ENCODE measurements around the gene SLC12A2. TPM values are rescaled to one million over a fixed set of nuclear protein-coding genes. Genes with fewer than 3 reads are reported as not detected.
A peak's percentile ranks its signal among the peaks of the same experiment; 100 is the strongest.

Gene SLC12A2
- polyA plus RNA-seq: 1 to 10 TPM; 2.9 to 7.0 (median 5.0) TPM

DNA sequence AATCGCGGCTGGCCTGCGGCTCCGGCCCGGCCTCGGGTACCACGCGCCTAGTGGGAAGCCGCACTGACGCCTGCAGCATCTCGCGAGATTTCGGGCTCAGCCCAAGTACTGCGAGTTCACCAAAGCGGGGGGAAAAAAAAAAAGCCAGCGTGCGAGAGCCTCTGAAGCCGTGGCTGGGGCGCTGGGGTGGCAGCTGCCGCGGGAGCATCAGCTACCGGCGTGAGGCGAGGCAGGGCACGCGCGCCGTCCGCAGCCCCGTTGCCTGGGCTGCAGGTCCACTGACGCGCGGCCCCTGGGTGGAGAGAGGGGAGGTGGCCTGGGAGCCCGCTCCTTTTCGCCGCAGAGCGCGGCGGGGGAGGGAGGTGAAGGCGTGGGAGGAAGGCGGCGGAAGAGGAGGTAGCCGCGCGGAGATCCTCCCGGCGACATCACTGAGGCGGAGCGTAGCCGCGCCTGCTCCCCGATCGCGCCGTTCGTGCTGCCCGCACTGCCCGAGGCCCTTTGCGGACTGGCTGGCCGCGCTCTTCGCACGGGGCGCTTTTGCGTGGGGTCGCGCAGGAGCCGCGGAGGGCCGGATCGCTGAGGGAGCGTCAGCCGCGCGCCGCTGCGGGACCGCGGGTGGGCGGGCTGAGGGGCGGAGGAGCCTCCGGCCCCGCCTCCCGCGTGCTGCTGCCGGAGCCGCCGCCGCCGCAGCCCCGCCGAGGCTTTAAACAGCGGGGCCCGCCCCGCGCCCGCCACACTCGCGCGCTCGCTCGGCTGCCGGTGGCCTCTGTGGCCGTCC lies at the start of gene SLC12A2:
Gene SLC12A2, plus strand, starts transcription at position 734 of the 778 bp plus-strand sequence. CDS start 189 bp downstream, outside the sequence.
- peaks cover 11 to 15% (median 13%) of the 10 kb centered on the region in 3 donors for H3K27me3 Mint-ChIP-seq (ENCODE audit: low read depth in 3 of 3)
- H3K27ac Mint-ChIP-seq: peak within 1 kb of the TSS; percentile 94 to 99 (median 96)
- DNase-seq: peak; percentile 94 to 98 (median 96)
- peak within 1 kb of the TSS; percentile 92 to 95 (median 93) for H3K4me3 Mint-ChIP-seq
- peaks cover 41 to 62% of the 10 kb centered on the region in 2 donors for H3K4me1 Mint-ChIP-seq
- peaks cover 0 to 4% (median 0%) of the 10 kb centered on the region in 3 donors for H3K36me3 Mint-ChIP-seq
- no peaks in the 10 kb centered on the region for H3K9me3 Mint-ChIP-seq

DNA sequence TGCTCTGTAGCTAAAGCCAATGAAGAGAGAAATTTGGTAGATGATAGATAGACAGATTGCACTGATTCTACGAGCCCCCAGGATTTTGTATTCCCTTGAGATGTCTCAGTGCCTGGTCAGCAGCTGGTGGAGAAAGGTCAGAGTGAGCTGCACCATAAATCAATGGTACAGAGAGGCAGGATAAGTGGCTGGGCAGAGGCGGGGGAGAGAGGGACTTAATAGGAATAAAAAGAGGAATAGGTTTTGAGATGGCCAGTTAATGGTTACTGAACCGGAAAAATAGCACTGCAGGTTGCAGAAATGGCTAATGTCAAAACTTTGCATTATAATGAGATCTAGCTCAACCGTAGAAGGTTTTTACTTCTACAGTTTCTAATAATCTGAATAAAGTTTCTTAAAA lies 47.9 kb upstream of the SLC12A2 start:
- no peak overlapping the region for H3K4me3 Mint-ChIP-seq
- no peak for DNase-seq
- peaks cover 0 to 2% (median 0%) of the 10 kb centered on the region in 3 donors for H3K27me3 Mint-ChIP-seq (ENCODE audit: low read depth in 3 of 3)
- peaks cover 0 to 1% (median 0%) of the 10 kb centered on the region in 6 donors for H3K9me3 Mint-ChIP-seq
- peaks cover 2 to 10% (median 7%) of the 10 kb centered on the region in 3 donors for H3K36me3 Mint-ChIP-seq
- H3K27ac Mint-ChIP-seq: peak overlapping the region in 1 of 6 donors; percentile 6
- peaks cover 4 to 8% of the 10 kb centered on the region in 2 donors for H3K4me1 Mint-ChIP-seq

DNA sequence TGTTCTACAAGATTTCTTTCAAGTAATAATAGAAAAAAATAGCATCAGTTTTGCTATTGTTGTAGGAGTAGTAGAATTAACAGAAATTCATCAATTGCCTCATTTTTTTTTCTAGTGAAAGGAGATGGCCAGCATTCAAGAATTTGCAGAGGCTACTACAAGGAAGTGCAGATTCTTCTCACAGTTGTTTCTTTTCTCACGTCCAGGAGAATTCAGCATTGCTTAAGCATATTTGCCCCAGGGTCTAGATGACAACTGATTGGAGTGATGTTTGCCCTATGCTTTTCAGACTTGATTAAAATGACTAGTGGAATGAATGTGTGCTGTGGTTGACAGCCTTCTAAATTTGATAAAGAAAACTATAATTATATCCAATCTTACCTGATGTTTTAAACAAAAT lies 46.6 kb upstream of the SLC12A2 start:
- Mint-ChIP-seq H3K4me3 (no peak overlapping the region), H3K36me3 (peaks cover 0 to 8% (median 6%) of the 10 kb centered on the region in 3 donors), H3K27ac (no peak overlapping the region), H3K27me3 (ENCODE audit: low read depth in 3 of 3) (peaks cover 0 to 2% (median 0%) of the 10 kb centered on the region in 3 donors), H3K9me3 (no peaks in the 10 kb centered on the region), H3K4me1 (peaks cover 4 to 8% of the 10 kb centered on the region in 2 donors)
- DNase-seq: no peak

DNA sequence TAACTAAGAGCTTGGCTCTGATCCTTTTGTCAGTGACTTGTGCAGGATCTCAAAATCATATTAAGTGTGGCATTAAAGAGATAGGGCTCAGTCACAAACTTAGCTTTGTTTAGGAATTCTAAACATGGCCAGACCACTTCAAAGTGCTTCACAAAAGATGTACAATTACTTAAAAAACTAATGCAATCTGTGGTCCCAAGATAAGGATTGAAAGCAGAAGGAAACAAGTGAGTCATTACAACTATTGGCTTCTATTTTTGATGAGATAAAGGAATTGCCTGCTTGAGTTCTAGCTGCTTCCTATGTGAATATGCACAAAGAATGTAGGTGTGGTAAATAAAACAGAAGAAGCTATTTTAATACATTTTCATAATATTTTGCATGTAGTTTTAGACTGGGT lies 44.9 kb upstream of the SLC12A2 start:
- H3K27me3 Mint-ChIP-seq (ENCODE audit: low read depth in 3 of 3): peaks cover 0 to 2% (median 0%) of the 10 kb centered on the region in 3 donors
- no peak for DNase-seq
- no peaks in the 10 kb centered on the region for H3K9me3 Mint-ChIP-seq
- peaks cover 1 to 3% of the 10 kb centered on the region in 2 donors for H3K4me1 Mint-ChIP-seq
- peaks cover 0 to 7% (median 6%) of the 10 kb centered on the region in 3 donors for H3K36me3 Mint-ChIP-seq
- H3K27ac Mint-ChIP-seq: no peak overlapping the region
- H3K4me3 Mint-ChIP-seq: no peak overlapping the region

DNA sequence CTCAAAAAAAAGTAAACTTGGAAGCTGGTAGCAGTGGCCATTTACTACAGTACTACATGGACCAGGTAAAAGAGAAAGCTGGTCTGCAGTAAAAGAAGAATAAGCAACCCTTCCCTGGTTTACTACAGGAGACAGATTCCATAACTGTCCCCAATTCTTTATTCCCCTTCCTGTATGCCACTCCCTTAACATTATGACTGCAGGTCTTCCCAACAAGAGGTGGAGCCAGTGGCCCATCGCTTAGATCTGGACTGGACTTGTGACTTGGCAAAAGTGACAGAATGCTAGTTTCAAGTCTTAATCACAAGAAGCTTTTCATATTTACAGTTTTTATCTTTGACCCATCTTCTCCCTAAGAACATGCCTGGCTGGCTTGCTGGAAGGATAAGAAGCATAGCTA lies 42.6 kb upstream of the SLC12A2 start:
- H3K27ac Mint-ChIP-seq: no peak overlapping the region
- peaks cover 0 to 9% (median 5%) of the 10 kb centered on the region in 3 donors for H3K36me3 Mint-ChIP-seq
- H3K4me1 Mint-ChIP-seq: peaks cover 0 to 2% of the 10 kb centered on the region in 2 donors
- no peaks in the 10 kb centered on the region for H3K9me3 Mint-ChIP-seq
- no peak for DNase-seq
- no peaks in the 10 kb centered on the region for H3K27me3 Mint-ChIP-seq (ENCODE audit: low read depth in 3 of 3)
- no peak overlapping the region for H3K4me3 Mint-ChIP-seq

DNA sequence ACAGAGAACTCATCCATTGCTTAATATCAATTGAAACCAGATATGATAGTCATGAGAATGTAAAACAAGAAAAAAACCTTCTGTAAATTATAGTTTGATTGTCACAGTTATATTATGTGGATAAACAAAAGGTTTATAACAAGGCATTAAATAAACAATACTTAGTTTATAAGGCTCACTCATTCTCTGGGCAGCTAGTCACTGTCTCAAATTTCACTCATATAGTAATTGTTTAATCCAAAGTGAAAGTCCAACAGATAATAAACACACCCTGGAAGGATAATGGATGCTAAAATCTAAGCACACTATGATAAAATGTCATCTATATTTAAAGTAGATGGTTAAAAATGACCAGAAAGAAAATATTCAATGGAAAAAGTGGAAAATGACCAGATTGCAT lies 30.8 kb upstream of the SLC12A2 start:
- no peak overlapping the region for H3K27ac Mint-ChIP-seq
- H3K36me3 Mint-ChIP-seq: peaks cover 18 to 29% (median 18%) of the 10 kb centered on the region in 3 donors
- H3K27me3 Mint-ChIP-seq (ENCODE audit: low read depth in 3 of 3): peaks cover 0 to 2% (median 0%) of the 10 kb centered on the region in 3 donors
- H3K4me3 Mint-ChIP-seq: no peak overlapping the region
- no peaks in the 10 kb centered on the region for H3K4me1 Mint-ChIP-seq
- DNase-seq: no peak
- no peaks in the 10 kb centered on the region for H3K9me3 Mint-ChIP-seq

DNA sequence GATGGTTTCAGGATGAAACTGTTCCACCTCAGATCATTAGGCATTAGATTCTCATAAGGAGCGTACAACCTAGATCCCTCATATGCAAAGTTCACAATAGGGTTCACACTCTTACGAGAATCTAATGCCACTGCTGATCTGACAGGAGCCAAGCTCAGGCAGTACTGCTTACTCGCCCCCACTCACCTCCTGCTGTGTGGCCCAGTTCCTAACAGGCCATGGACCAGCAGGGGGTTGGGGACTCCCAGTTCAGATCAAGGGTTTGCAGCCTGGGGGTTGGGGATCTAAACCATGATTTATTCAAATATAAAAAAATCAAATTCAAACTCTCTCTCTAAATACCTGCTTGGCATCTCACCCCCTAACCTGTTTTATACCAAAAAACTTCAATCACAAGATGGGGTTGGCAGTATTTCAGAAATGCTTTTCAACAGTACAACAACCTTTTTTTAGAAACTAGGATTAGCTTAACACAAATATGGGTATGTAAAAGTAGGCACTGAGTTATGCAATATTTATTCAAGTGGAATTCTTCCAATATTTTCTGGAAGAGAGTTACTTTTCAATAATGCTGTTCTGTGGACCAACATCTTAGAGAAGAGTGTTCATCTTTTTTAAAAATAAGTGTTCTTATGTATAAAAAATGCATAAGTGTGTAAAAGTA lies 30.1 kb upstream of the SLC12A2 start:
- Mint-ChIP-seq H3K9me3 (no peaks in the 10 kb centered on the region), H3K4me3 (no peak overlapping the region), H3K27ac (no peak overlapping the region), H3K4me1 (no peaks in the 10 kb centered on the region), H3K36me3 (peaks cover 21 to 28% (median 23%) of the 10 kb centered on the region in 3 donors), H3K27me3 (ENCODE audit: low read depth in 3 of 3) (peaks cover 0 to 2% (median 0%) of the 10 kb centered on the region in 3 donors)
- DNase-seq: no peak

DNA sequence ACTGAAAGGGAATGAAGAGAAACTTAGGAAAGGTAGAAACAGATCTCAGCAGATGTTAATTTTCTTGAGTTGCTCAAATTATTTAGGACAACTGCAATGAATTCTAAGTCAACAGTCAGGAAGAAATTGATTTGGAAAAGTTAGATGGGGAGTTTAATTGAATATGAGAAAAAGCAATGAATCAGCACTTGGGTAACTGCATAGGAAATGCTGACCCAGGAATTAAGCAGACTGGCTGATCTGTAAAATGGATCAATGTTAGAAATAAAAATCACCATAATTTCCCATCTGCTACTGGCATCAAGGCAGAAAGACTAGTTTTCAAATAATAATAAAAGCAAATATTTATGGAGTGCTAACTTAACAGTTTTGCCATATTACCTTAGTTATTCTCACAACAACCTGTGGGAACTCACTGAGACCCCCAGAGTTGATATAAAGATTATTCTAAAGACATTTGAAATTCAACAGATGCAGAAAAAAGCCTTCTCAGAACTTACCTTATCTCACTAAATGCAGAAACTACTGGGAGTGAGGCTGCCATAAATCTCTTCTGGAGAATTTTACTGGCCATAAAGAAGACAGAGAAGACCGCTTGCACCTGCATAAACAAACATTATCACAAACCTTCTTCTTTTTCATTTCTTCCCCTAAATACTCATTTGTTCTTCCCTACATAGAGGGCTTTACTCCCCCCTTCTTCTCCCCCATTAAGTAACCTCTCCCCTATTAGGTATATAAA lies 22.8 kb upstream of the SLC12A2 start:
- Mint-ChIP-seq H3K9me3 (no peaks in the 10 kb centered on the region), H3K27ac (no peak overlapping the region), H3K4me3 (no peak overlapping the region), H3K36me3 (peaks cover 7 to 27% (median 14%) of the 10 kb centered on the region in 3 donors), H3K4me1 (no peaks in the 10 kb centered on the region), H3K27me3 (ENCODE audit: low read depth in 3 of 3) (peaks cover 0 to 2% (median 0%) of the 10 kb centered on the region in 3 donors)
- no peak for DNase-seq

DNA sequence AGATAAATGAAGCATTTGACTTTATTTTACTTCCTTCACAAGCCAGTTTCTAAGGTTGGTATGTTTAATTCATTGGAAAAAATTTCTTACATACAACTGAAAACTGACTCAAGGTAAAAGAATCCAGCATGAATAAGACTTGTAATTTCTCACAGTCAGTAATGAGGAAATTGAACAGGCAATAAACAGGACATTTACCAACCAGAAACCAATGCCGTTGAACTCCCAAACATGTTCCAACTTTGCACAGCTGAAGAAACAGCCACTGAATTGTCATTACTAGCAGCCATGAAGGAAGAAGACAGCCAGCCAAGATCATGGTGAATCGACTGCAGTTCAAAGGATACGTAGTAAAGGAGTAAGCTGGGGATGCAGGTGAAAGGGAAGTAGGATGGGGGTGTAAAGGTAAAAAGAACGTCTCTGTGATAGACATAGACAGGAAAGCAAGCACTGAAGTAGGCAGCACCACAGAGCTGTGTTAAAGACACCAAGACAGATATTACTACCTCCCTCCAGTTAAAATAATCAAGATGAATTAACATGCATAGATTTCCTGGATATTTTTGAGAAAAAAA lies 21.3 kb upstream of the SLC12A2 start:
- no peak for DNase-seq
- peaks cover 0 to 2% (median 0%) of the 10 kb centered on the region in 3 donors for H3K27me3 Mint-ChIP-seq (ENCODE audit: low read depth in 3 of 3)
- H3K4me1 Mint-ChIP-seq: no peaks in the 10 kb centered on the region
- no peak overlapping the region for H3K27ac Mint-ChIP-seq
- H3K4me3 Mint-ChIP-seq: no peak overlapping the region
- no peaks in the 10 kb centered on the region for H3K9me3 Mint-ChIP-seq
- H3K36me3 Mint-ChIP-seq: peaks cover 7 to 21% (median 8%) of the 10 kb centered on the region in 3 donors

DNA sequence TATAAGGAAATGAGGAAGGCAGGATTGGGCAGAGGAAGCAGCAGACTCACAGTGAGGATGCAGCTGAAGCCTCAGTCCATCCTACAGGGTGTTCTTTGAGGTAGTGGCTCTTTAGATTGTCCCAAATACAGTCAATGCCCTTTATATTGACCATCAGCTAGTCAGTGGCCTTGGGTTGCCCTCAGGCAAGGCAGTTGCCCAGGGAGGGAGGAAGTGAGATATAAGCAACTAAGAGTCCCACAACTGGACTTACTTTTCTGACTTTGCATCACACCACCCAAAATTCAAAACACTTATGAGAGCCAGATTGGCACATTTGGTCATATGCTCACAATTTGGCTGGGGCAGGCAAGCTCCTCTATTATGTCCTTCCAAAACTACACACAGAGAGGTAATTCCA lies 9.4 kb upstream of the SLC12A2 start:
- Mint-ChIP-seq H3K9me3 (no peaks in the 10 kb centered on the region), H3K4me3 (no peak overlapping the region), H3K36me3 (peaks cover 0 to 4% (median 0%) of the 10 kb centered on the region in 3 donors), H3K4me1 (peaks cover 0 to 1% of the 10 kb centered on the region in 2 donors), H3K27ac (no peak overlapping the region), H3K27me3 (ENCODE audit: low read depth in 3 of 3) (peaks cover 0 to 1% (median 0%) of the 10 kb centered on the region in 3 donors)
- DNase-seq: no peak

DNA sequence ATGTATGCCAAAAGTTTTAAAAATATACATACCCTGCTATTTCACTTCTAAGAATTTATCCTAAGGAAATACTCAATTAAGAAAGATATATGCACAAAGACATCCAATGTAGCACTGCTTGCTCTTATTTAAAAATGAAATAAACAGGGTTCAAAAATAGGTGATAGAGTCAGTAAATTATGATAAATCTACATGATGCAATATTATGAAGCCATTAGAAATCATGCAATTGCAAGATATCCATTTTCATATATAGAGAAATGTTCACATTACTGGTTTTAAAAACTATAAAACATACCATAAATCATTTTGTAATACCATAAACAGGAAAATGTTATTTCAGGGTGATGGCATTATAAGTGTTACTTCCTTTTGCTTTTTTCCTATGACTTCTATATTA lies 8.6 kb upstream of the SLC12A2 start:
- Mint-ChIP-seq H3K4me3 (no peak overlapping the region), H3K36me3 (peaks cover 0 to 4% (median 0%) of the 10 kb centered on the region in 3 donors), H3K27me3 (ENCODE audit: low read depth in 3 of 3) (peaks cover 0 to 1% (median 0%) of the 10 kb centered on the region in 3 donors), H3K9me3 (no peaks in the 10 kb centered on the region), H3K27ac (no peak overlapping the region), H3K4me1 (peaks cover 2 to 3% of the 10 kb centered on the region in 2 donors)
- DNase-seq: no peak

DNA sequence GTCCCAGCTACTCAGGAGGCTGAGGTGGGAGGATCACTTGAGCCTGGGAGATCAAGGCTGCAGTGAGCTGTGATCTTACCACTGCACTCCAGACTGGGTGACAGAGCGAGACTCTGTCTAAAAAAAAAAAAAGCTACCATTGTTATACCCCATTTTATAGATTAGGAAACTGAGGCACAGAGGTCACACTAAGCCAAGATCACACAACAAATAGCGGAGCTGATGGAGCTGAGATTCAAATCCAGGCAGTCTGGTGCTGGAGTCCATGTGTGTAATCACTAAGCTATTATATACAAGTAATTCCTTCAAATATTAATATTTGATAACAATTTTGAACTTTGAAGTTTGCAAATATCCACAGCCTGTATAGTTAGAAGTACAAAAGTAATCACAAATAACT lies 6.0 kb upstream of the SLC12A2 start:
- no peak for DNase-seq
- H3K27ac Mint-ChIP-seq: no peak overlapping the region
- H3K9me3 Mint-ChIP-seq: no peaks in the 10 kb centered on the region

DNA sequence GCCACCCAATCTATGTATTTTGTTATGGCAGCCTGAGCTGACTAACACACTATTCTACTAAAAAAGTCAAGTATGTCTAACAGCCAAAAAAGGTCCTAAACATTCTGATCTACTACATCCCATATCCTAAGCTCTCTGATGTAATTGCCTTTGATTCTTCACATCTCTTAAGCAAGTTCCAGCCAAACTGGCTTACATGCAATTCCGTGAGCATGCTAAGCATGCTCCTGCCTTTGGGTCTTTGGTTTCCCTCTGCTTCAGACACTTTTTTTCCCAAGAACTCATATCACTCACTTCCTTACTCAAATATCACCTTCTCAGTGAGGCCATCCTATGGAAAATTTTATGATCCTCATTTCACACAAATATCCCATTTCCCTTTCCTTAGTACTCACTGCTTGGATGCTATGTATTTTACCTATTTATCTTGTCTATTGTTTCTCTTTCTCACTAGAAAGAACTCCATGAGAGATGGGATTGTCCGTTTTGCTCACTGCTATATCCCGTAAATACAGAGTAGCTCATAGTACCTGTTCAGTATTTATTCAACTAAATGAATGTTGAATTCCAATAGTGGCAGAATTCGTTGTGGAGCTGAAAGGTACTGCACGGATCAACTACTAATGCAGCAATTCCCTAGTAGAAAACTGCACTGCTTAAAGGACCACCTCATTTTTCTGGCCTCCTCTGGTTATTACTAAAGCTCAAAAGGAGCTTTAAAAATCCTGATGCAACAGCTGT lies 2.3 kb upstream of the SLC12A2 start:
- Mint-ChIP-seq H3K27ac (peak overlapping the region; percentile 94 to 99 (median 96)), H3K36me3 (no peaks in the 10 kb centered on the region), H3K9me3 (no peaks in the 10 kb centered on the region), H3K4me1 (peaks cover 41 to 48% of the 10 kb centered on the region in 2 donors), H3K4me3 (peak overlapping the region; percentile 89 to 95 (median 92)), H3K27me3 (ENCODE audit: low read depth in 3 of 3) (peaks cover 9 to 16% (median 13%) of the 10 kb centered on the region in 3 donors)
- no peak for DNase-seq

More for the DNA sequence above, 6.0 kb upstream of the SLC12A2 start:
- H3K36me3 Mint-ChIP-seq: peaks cover 0 to 4% (median 0%) of the 10 kb centered on the region in 3 donors
- H3K4me3 Mint-ChIP-seq: no peak overlapping the region
- H3K4me1 Mint-ChIP-seq: peaks cover 23 to 27% of the 10 kb centered on the region in 2 donors
- H3K27me3 Mint-ChIP-seq (ENCODE audit: low read depth in 3 of 3): peaks cover 2 to 4% (median 3%) of the 10 kb centered on the region in 3 donors
